Aorta (tissue), 5 donors: ENCODE measurements around the gene LARGE1. TPM values are rescaled to one million over a fixed set of nuclear protein-coding genes. Genes with fewer than 3 reads are reported as not detected.

Experiments
- ATAC-seq: fragments of 200-7000 bp; cut with Tn5 transposase; one replicate; pipeline ENCODE4 v1.9.1; 2022; ENCODE audit warnings: moderate library complexity; ENCODE audit not compliant: low FRiP score
- DNase-seq, 2 donors: peaks; one replicate each; pipeline ENCODE4 v3.0.0-alpha.2; 2020
- H3K27ac ChIP-seq, 2 donors: one replicate each; pipeline ENCODE4 v1.5.1; 2013; ENCODE audit warnings: low read length in 2 of 2, mild to moderate bottlenecking in 2 of 2, moderate library complexity in 2 of 2, control low read depth in 1 of 2, inconsistent platforms in 1 of 2, low read depth in 1 of 2
- H3K27me3 ChIP-seq, 2 donors: one replicate each; pipeline ENCODE4 v1.6.1; 2013; ENCODE audit warnings: control low read depth in 1 of 2, low read length in 1 of 2, mild to moderate bottlenecking in 1 of 2, moderate library complexity in 1 of 2; ENCODE audit not compliant: insufficient read depth in 2 of 2, control insufficient read depth in 1 of 2
- H3K36me3 ChIP-seq, 2 donors: one replicate each; pipeline ENCODE4 v1.6.1; 2013; ENCODE audit warnings: control low read depth in 1 of 2, low read length in 1 of 2, mild to moderate bottlenecking in 1 of 2; ENCODE audit not compliant: insufficient read depth in 2 of 2, control insufficient read depth in 1 of 2
- H3K4me1 ChIP-seq, 2 donors: one replicate each; pipeline ENCODE4 v1.6.1; 2013; ENCODE audit warnings: low read length in 2 of 2, control low read depth in 1 of 2, mild to moderate bottlenecking in 1 of 2, moderate library complexity in 1 of 2; ENCODE audit not compliant: insufficient read depth in 2 of 2, control insufficient read depth in 1 of 2
- H3K4me3 ChIP-seq, 2 donors: one replicate each; pipeline ENCODE4 v1.5.1; 2013; ENCODE audit warnings: low read length in 2 of 2, control low read depth in 1 of 2, mild to moderate bottlenecking in 1 of 2
- H3K9me3 ChIP-seq: one replicate; pipeline ENCODE4 v1.6.1; 2013; ENCODE audit warnings: mild to moderate bottlenecking, low read length; ENCODE audit not compliant: control insufficient read depth
- WGBS, 2 donors: extraction: QIAGEN DNeasy Blood & Tissue Kit; methylation state at CpG; one replicate each; pipeline ENCODE4 v1.1.7; 2013; 5-methylcytosine and 5-hydroxymethylcytosine counted together
- intact Hi-C, 2 donors: fragments of 100-400 bp; cut with DNase I; formaldehyde crosslinking; loops; one replicate each; pipeline versions ENCODE4 v1.14.2 to v1.15.0; 2022
- polyA plus RNA-seq, 2 donors: library from polyadenylated mRNA; stranded (reverse); fragments of 200-250 nt; gene quantifications; one replicate each; pipeline ENCODE4 v1.2.3, GENCODE V29; 2013
- total RNA-seq, 2 donors: library from RNA; stranded (reverse); fragmentation: NEBNext Ultra II Directional; extraction: Animal tissue kit (Norgen Biotek cat#: 25700); gene quantifications; one replicate each; pipeline ENCODE4 v1.2.1, GENCODE V29; 2021
- donor health status: healthy with polysubstance abuse.
- donor health status: Bipolar disorder and iron deficiency.
- donor health status: DM: no; HTN: no; CAD: no.
- donor health status: DM: no; HTN: no; CAD: no.
- donor health status: DM: yes; HTN: yes; CAD: no.

The LARGE1 gene
- total and polyA plus RNA-seq, 4 donors, result 2.6 to 52.5 (median 24.0) TPM

- H3K27ac ChIP-seq, result no peak overlapping the region
- peak in 1 of 2 donors; percentile 46 for DNase-seq
- no peaks in the 10 kb centered on the region for H3K36me3 ChIP-seq
- no peaks in the 10 kb centered on the region for H3K27me3 ChIP-seq
- 10 to 11% methylated on average over 2 of the region's 2 CpGs for WGBS, 2 donors
- intact Hi-C loops, result loop anchor here in 1 of 2 donors (5.0 kb wide), 1 partner anchor 263 kb away; the partner anchor contains the start of gene LARGE1
- H3K4me3 ChIP-seq, result no peak overlapping the region
- no peaks in the 10 kb centered on the region for H3K9me3 ChIP-seq
- H3K4me1 ChIP-seq, result peaks cover 1 to 5% of the 10 kb centered on the region in 2 donors
- ATAC-seq, result peak; percentile 74
These were observed 260.8 kb downstream of the LARGE1 start for GRCh38 chr22:33659448-33659847.

- Histone ChIP-seq H3K9me3 (no peaks in the 10 kb centered on the region), H3K4me3 (no peak overlapping the region), H3K36me3 (no peaks in the 10 kb centered on the region), H3K4me1 (peaks cover 1 to 5% of the 10 kb centered on the region in 2 donors), H3K27me3 (no peaks in the 10 kb centered on the region), H3K27ac (no peak overlapping the region)
- ATAC-seq, result peak; percentile 82
- DNase-seq, result peak in 1 of 2 donors; percentile 59
- WGBS, 2 donors, result 67 to 69% methylated on average over 3 of the region's 3 CpGs
- intact Hi-C loops, result loop anchor here in 1 of 2 donors (5.0 kb wide), 1 partner anchor 264 kb away; the partner anchor contains the start of gene LARGE1
These were observed 261.5 kb downstream of the LARGE1 start for GRCh38 chr22:33658775-33659174.

GRCh38 chr22:33657670-33658069 lies 262.6 kb downstream of the LARGE1 start:
- Histone ChIP-seq H3K9me3 (no peaks in the 10 kb centered on the region), H3K4me3 (no peak overlapping the region), H3K27me3 (no peaks in the 10 kb centered on the region), H3K27ac (no peak overlapping the region), H3K4me1 (peaks cover 1 to 5% of the 10 kb centered on the region in 2 donors), H3K36me3 (no peaks in the 10 kb centered on the region)
- intact Hi-C loops, result loop anchor here in 1 of 2 donors (5.0 kb wide), 1 partner anchor 265 kb away; the partner anchor contains the start of gene LARGE1
- DNase-seq, result no peak
- ATAC-seq, result no peak
- 73 to 74% methylated on average over 8 of the region's 8 CpGs for WGBS, 2 donors

- Histone ChIP-seq H3K9me3 (no peaks in the 10 kb centered on the region), H3K27me3 (no peaks in the 10 kb centered on the region), H3K27ac (no peak overlapping the region), H3K36me3 (no peaks in the 10 kb centered on the region), H3K4me3 (no peak overlapping the region), H3K4me1 (peaks cover 1 to 5% of the 10 kb centered on the region in 2 donors)
- intact Hi-C loops, result loop anchor here in 1 of 2 donors (5.0 kb wide), 1 partner anchor 265 kb away; the partner anchor contains the start of gene LARGE1
- no peak for DNase-seq
- ATAC-seq, result no peak
- 78 to 80% methylated on average over 8 of the region's 8 CpGs for whole genome bisulfite sequencing, 2 donors
These were observed 263.3 kb downstream of the LARGE1 start for GRCh38 chr22:33656808-33657628.

GRCh38 chr22:33654173-33654895 lies 265.9 kb downstream of the LARGE1 start:
- intact Hi-C loops, result no loop called here
- Histone ChIP-seq H3K27me3 (no peaks in the 10 kb centered on the region), H3K9me3 (no peaks in the 10 kb centered on the region), H3K36me3 (peaks cover 0 to 1% of the 10 kb centered on the region in 2 donors), H3K4me3 (no peak overlapping the region), H3K27ac (no peak overlapping the region), H3K4me1 (peaks cover 0 to 1% of the 10 kb centered on the region in 2 donors)
- WGBS, 2 donors, result 63 to 69% methylated on average over 12 of the region's 12 CpGs
- no peak for DNase-seq
- no peak for ATAC-seq

- DNase-seq (no peak), ATAC-seq (no peak)
- no peaks in the 10 kb centered on the region for H3K27me3 ChIP-seq
- intact Hi-C loops, result no loop called here
- no peaks in the 10 kb centered on the region for H3K4me1 ChIP-seq
- no peak overlapping the region for H3K4me3 ChIP-seq
- WGBS, 2 donors, result 90 to 93% methylated on average over 8 of the region's 8 CpGs
- no peaks in the 10 kb centered on the region for H3K9me3 ChIP-seq
- H3K36me3 ChIP-seq, result peaks cover 1 to 4% of the 10 kb centered on the region in 2 donors
- H3K27ac ChIP-seq, result no peak overlapping the region
These were observed 266.7 kb downstream of the LARGE1 start for GRCh38 chr22:33653532-33654063.

- Histone ChIP-seq H3K9me3 (no peaks in the 10 kb centered on the region), H3K36me3 (peaks cover 1 to 4% of the 10 kb centered on the region in 2 donors), H3K4me3 (no peak overlapping the region), H3K27ac (no peak overlapping the region), H3K4me1 (no peaks in the 10 kb centered on the region), H3K27me3 (no peaks in the 10 kb centered on the region)
- DNase-seq (no peak), ATAC-seq (no peak)
- WGBS, 2 donors, result 75 to 86% methylated on average over 5 of the region's 5 CpGs
- intact Hi-C loops, result no loop called here
These were observed 267.7 kb downstream of the LARGE1 start for GRCh38 chr22:33652615-33653014.

- Histone ChIP-seq H3K36me3 (peaks cover 1 to 4% of the 10 kb centered on the region in 2 donors), H3K4me1 (no peaks in the 10 kb centered on the region), H3K27me3 (no peaks in the 10 kb centered on the region), H3K4me3 (no peak overlapping the region), H3K27ac (no peak overlapping the region), H3K9me3 (peaks cover 1% of the 10 kb centered on the region)
- DNase-seq, result no peak
- intact Hi-C loops, result no loop called here
- WGBS, 2 donors, result 85 to 90% methylated on average over 22 of the region's 22 CpGs
- no peak for ATAC-seq
These were observed 270.0 kb downstream of the LARGE1 start for GRCh38 chr22:33650244-33650643.
